Epithelial cell of proximal tubule (primary cell): Measurements from ENCODE around the gene ZNF211. TPM values are rescaled to one million over a fixed set of nuclear protein-coding genes. Genes with fewer than 3 reads are reported as not detected.

Source experiments
- DNase-seq: peaks from one replicate; pipeline ENCODE4 v3.0.0-alpha.2; 2011; ENCODE audit warnings: low read depth
- H3K4me3 ChIP-seq: 2 replicates; pipeline ENCODE4 v1.5.1; 2011; ENCODE audit warnings: low read depth, mild to moderate bottlenecking, low read length
- total RNA-seq: library from RNA; depleted of rRNA; stranded (reverse); fragments of >200 nt; gene quantifications from 2 replicates; pipeline ENCODE4 v1.2.3, GENCODE V29; 2015
- TF ChIP-seq, protein P1 (sequence below): conservative IDR thresholded peaks from 2 replicates; pipeline ENCODE4 v1.5.1; 2012; ENCODE audit warnings: low read depth, mild to moderate bottlenecking, low read length

Gene ZNF211
- total RNA-seq, 1 donor from 2014 or later: 6.6 TPM

GRCh38 chr19:57611113-57611512, 21.9 kb upstream of the ZNF211 start:
- TF ChIP-seq, protein P1, sequence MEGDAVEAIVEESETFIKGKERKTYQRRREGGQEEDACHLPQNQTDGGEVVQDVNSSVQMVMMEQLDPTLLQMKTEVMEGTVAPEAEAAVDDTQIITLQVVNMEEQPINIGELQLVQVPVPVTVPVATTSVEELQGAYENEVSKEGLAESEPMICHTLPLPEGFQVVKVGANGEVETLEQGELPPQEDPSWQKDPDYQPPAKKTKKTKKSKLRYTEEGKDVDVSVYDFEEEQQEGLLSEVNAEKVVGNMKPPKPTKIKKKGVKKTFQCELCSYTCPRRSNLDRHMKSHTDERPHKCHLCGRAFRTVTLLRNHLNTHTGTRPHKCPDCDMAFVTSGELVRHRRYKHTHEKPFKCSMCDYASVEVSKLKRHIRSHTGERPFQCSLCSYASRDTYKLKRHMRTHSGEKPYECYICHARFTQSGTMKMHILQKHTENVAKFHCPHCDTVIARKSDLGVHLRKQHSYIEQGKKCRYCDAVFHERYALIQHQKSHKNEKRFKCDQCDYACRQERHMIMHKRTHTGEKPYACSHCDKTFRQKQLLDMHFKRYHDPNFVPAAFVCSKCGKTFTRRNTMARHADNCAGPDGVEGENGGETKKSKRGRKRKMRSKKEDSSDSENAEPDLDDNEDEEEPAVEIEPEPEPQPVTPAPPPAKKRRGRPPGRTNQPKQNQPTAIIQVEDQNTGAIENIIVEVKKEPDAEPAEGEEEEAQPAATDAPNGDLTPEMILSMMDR: no peak
- no peak for DNase-seq
- H3K4me3 ChIP-seq: no peak overlapping the region

GRCh38 chr19:57613941-57614743, 18.8 kb upstream of the ZNF211 start, which contains the start of gene ZNF134:
Gene ZNF134, plus strand, starts transcription at chr19:57614242. Its CDS starts 5,227 bp downstream, at chr19:57619469.
- TF ChIP-seq, protein P1: peak; percentile 27
- peak within 1 kb of the TSS; percentile 85 for H3K4me3 ChIP-seq
- peak; percentile 48 for DNase-seq

- no peak for DNase-seq
- peak overlapping the region; percentile 85 for H3K4me3 ChIP-seq
- TF ChIP-seq, protein P1: no peak
These were observed 17.6 kb upstream of the ZNF211 start for GRCh38 chr19:57615346-57615745.

DNA sequence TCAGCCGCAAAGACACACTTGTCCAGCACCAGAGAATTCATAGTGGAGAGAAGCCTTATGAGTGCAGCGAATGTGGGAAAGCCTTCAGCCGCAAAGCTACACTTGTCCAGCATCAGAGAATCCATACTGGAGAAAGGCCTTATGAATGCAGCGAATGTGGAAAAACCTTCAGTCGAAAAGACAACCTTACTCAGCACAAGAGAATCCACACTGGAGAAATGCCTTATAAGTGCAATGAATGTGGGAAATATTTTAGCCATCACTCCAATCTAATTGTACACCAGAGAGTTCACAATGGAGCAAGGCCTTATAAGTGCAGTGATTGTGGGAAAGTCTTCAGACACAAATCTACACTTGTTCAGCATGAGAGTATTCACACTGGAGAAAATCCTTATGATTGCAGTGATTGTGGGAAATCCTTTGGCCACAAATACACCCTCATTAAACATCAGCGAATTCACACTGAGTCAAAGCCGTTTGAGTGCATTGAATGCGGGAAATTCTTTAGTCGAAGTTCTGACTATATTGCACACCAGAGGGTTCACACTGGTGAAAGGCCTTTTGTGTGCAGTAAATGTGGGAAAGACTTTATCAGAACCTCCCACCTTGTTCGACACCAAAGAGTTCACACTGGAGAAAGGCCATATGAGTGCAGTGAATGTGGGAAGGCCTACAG, 12.2 kb upstream of the ZNF211 start:
- DNase-seq: no peak
- no peak overlapping the region for H3K4me3 ChIP-seq
- TF ChIP-seq, protein P1: no peak

DNA sequence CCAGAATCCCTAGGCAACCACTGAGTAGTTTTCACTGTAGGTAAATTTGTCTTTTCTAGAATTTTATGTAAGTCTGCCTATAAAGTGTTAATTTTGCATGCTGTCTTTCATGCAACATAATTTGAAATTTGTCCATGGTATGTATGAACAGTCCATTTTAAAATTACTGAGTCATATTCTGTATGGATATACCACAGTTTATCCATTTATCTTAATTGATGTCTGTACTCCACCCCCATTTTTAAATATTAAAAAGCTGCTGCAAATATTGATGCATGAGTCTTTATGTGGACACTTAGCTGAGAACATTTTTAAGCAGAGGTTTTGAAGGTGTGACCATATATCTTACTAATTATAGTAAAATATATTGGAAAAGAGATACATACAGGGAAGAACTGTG, 9.9 kb upstream of the ZNF211 start:
- H3K4me3 ChIP-seq: no peak overlapping the region
- TF ChIP-seq, protein P1: no peak
- DNase-seq: no peak

- H3K4me3 ChIP-seq: peak overlapping the region; percentile 90
- TF ChIP-seq, protein P1: no peak
- DNase-seq: no peak
These were observed 814 bp downstream of the ZNF211 start for GRCh38 chr19:57633832-57634131.
